HuH-7 (cell line): Measurements from ENCODE around the gene HDAC4.

Experiments
- DNase-seq: peaks from one replicate; pipeline ENCODE4 v3.0.0; 2011; ENCODE audit warnings: low spot score

HDAC4 gene

GRCh38 chr2:239296020-239296932 is 104.5 kb downstream of the HDAC4 start:
- peak; percentile 71 for DNase-seq

- no peak for DNase-seq
Measured at GRCh38 chr2:239295377-239296019, 105.3 kb downstream of the HDAC4 start.

GRCh38 chr2:239294571-239295054 is 106.2 kb downstream of the HDAC4 start:
- DNase-seq: no peak

GRCh38 chr2:239293775-239294430 is 106.9 kb downstream of the HDAC4 start:
- no peak for DNase-seq

GRCh38 chr2:239292959-239293774 is 107.7 kb downstream of the HDAC4 start:
- no peak for DNase-seq

GRCh38 chr2:239292531-239292930 is 108.3 kb downstream of the HDAC4 start:
- no peak for DNase-seq

GRCh38 chr2:239291475-239292350 is 109.1 kb downstream of the HDAC4 start:
- no peak for DNase-seq

- no peak for DNase-seq
Measured at GRCh38 chr2:239290618-239291474, 110.0 kb downstream of the HDAC4 start.

- no peak for DNase-seq
Measured at GRCh38 chr2:239289545-239289944, 111.3 kb downstream of the HDAC4 start.

GRCh38 chr2:239288951-239289511 is 111.8 kb downstream of the HDAC4 start:
- no peak for DNase-seq

GRCh38 chr2:239288237-239288636 is 112.6 kb downstream of the HDAC4 start:
- DNase-seq: no peak

GRCh38 chr2:239287461-239287860 is 113.4 kb downstream of the HDAC4 start:
- no peak for DNase-seq

- DNase-seq: no peak
Measured at GRCh38 chr2:239286901-239287300, 113.9 kb downstream of the HDAC4 start.

- no peak for DNase-seq
Measured at GRCh38 chr2:239285932-239286230, 114.9 kb downstream of the HDAC4 start.

- peak; percentile 57 for DNase-seq
Measured at GRCh38 chr2:239285071-239285931, 115.5 kb downstream of the HDAC4 start.

GRCh38 chr2:239283961-239284795 is 116.6 kb downstream of the HDAC4 start:
- DNase-seq: no peak

GRCh38 chr2:239283288-239283945 is 117.4 kb downstream of the HDAC4 start:
- DNase-seq: no peak
